Measurements from ENCODE around the gene PTDSS2. TPM values are rescaled to one million over a fixed set of nuclear protein-coding genes. Genes with fewer than 3 reads are reported as not detected.

The PTDSS2 gene
- polyA plus RNA-seq, 1 experiment = 15.8 TPM

DNA sequence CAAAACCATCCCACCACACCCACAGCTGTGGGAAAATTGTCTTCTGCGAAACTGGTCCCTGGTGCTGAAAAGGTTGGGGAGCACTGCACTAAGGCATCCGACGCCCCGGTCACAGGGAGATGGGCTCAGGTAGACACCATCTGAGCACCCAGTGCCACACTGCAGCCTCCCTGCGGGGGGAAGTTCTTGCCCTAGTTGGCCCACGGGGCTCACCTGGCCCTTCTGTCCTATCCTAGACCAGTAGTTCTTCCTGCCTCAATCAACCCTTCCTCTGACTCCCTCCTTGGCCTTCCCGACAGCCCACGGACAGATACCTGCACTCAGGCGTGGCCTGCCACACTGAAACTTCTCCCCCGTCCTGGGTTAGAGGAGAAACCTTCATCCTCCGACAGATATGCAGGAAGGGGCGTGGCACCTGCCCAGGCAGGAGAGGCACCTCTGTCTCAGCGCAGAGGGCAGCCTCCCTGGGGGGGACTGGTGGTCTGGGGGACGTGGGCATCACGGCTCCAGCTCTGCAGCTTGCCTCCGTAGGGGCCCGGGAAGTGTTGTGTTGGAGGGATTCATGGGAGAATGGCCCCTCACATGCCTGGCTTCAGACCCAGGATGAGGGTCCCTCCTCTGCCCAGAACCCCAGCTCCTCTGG, 12.7 kb upstream of the PTDSS2 start:
- CTCF ChIA-PET = no interaction called here
- H3K4me3 ChIP-seq (ENCODE audit: low read depth, low read length) = no peak overlapping the region
- H3K27me3 ChIP-seq (ENCODE audit: control insufficient read depth, insufficient read depth, low read length) = peaks cover 18% of the 10 kb centered on the region
- peaks cover 8% of the 10 kb centered on the region for H3K9me3 ChIP-seq (ENCODE audit: control insufficient read depth, insufficient read depth, low read length)
- no peak for DNase-seq (ENCODE audit: low read depth, low spot score)
- H3K27ac ChIP-seq (ENCODE audit: low read depth, low read length) = no peak overlapping the region
- TF ChIP-seq, protein P1, sequence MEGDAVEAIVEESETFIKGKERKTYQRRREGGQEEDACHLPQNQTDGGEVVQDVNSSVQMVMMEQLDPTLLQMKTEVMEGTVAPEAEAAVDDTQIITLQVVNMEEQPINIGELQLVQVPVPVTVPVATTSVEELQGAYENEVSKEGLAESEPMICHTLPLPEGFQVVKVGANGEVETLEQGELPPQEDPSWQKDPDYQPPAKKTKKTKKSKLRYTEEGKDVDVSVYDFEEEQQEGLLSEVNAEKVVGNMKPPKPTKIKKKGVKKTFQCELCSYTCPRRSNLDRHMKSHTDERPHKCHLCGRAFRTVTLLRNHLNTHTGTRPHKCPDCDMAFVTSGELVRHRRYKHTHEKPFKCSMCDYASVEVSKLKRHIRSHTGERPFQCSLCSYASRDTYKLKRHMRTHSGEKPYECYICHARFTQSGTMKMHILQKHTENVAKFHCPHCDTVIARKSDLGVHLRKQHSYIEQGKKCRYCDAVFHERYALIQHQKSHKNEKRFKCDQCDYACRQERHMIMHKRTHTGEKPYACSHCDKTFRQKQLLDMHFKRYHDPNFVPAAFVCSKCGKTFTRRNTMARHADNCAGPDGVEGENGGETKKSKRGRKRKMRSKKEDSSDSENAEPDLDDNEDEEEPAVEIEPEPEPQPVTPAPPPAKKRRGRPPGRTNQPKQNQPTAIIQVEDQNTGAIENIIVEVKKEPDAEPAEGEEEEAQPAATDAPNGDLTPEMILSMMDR (IDR thresholded peaks at IDR 0.05; ENCODE audit: low read depth, low read length) = no peak
- POLR2A ChIA-PET = no interaction called here

DNA sequence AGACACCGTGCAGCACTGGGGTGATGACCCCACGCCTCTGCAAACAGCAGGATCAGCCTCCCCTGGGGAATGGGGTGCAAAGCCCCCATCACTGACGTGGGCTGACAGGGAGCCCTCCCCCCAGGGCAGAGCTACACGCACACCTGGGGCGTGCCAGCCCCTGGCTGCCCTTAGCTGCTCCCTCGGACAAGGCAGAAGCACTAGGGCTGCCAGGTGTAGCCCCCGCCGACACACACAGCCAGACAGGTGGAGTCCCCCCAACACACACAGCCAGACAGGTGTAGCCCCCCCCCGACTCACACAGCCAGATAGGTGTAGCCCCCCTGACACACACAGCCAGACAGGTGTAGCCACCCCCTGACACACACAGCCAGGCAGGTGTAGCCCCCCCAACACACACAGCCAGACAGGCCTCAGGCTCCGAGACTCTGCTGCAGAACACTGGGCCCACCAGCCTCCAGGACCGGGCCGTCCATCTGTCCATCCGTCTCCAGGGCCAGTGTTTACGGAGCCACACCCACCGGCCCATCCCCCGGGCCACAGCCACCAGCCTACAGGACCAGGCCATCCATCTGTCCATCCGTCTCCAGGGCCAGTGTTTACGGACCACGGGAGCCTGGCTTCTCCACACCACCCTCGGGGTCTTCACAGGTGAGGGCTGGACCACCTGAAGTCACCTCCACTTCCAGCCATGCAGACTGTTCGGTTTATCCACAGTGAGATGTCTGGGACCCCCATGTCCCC, 11.8 kb upstream of the PTDSS2 start:
- CTCF ChIA-PET = interaction anchor here (2.4 kb wide), 1 partner anchor 10 kb away, joined by 10 read pairs; no protein-coding TSS in a partner anchor
- no peak for DNase-seq (ENCODE audit: low read depth, low spot score)

DNA sequence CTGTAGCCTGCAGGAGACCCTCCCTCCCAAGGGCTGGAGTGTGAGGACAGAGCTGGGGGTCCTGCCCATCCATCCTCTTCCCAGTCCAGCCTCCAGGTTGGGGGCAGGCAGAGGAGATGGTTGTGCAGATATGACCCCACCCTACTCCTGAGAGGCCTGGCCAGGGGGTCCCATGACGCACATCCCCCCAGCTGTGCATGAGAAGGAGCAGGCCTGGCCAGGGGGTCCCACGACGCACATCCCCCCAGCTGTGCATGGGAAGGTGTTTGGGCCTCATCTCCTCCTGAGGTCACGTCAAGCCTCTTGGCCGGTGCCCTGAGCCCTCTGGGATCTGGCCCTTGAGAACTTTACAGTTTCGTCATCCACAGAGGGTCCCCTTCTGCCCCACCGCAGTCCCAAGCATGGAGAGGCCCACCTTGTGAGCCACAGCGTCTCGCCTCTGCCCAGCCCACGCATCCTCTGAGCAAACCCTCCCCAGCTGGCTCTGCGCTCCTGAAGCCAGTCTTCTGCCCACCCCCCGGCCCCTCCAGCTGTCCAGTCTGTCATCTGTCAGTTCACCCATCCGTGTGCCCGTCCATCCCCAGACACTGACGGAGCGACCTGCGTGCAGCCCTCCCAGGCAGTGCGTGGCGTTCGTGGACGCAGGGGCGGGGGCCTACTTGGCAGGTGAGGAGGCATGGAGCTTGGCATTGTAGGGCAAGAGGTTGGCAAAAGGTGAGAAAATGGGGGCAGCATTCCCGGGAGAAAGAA, 10.6 kb upstream of the PTDSS2 start:
- Histone ChIP-seq H3K4me3 (ENCODE audit: low read depth, low read length) (no peak overlapping the region), H3K27me3 (ENCODE audit: control insufficient read depth, insufficient read depth, low read length) (peaks cover 23% of the 10 kb centered on the region), H3K27ac (ENCODE audit: low read depth, low read length) (no peak overlapping the region), H3K9me3 (ENCODE audit: control insufficient read depth, insufficient read depth, low read length) (peaks cover 8% of the 10 kb centered on the region)
- no peak for DNase-seq (ENCODE audit: low read depth, low spot score)
- TF ChIP-seq, protein P1 (IDR thresholded peaks at IDR 0.05; ENCODE audit: low read depth, low read length) = no peak
- ChIA-PET CTCF (interaction anchor here (1.1 to 2.4 kb wide), 2 partner anchors 9 to 69 kb away, joined by 3 to 10 read pairs; no protein-coding TSS in a partner anchor), POLR2A (interaction anchor here (1.0 to 1.3 kb wide), 2 partner anchors 9 to 232 kb away, joined by 3 to 4 read pairs; partner anchors contain the start of genes BET1L and RIC8A)

More for the DNA sequence above, 11.8 kb upstream of the PTDSS2 start:
- POLR2A ChIA-PET = no interaction called here
- Histone ChIP-seq H3K9me3 (ENCODE audit: control insufficient read depth, insufficient read depth, low read length) (peaks cover 8% of the 10 kb centered on the region), H3K27me3 (ENCODE audit: control insufficient read depth, insufficient read depth, low read length) (peaks cover 18% of the 10 kb centered on the region), H3K27ac (ENCODE audit: low read depth, low read length) (no peak overlapping the region), H3K4me3 (ENCODE audit: low read depth, low read length) (no peak overlapping the region)
- TF ChIP-seq, protein P1 (IDR thresholded peaks at IDR 0.05; ENCODE audit: low read depth, low read length) = no peak

DNA sequence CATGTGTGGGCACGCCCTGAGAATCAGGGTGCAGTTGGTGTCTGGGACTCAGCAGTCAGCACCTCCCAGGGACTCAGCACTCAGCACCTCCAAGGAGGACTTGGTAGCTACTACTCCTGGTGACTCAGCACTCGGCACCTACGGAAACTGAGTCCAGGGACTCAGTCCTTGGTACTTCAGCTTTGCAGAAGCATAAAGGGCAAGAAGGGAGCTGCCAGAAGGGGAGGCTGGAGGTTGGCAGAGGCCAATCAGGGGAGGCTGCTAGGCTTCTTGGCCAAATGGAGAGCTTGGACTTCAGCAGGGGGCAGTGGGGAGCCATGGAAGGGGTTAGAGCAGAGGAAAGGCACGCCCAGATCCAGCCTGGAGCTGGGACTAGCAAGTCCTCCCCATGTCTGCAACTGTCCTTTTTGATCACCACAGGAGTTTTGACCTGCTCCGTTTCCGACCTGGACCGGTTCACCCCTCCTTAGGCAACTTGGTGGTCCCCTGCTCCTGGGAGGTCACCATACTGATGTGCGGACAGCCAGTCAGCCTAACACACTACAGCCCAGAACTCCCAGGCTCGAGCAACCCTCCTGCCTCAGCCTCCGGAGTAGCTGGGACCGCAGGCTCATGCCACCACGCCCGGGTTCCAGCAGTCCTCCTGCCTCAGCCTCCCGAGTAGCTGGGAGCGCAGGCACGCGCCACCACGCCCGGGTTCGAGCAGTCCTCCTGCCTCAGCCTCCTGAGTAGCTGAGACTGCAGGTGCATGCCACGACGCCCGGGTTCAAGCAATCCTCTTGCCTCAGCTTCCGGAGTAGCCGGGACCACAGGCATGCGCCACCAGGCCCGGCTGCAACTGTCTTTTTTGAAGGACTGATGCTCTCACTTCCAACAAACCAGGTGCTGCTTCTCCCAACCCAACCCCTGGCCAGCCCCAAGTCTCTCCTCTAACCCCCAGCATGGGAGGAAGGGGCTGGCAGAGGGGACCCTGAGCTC, 9.7 kb upstream of the PTDSS2 start:
- no peak overlapping the region for H3K27ac ChIP-seq (ENCODE audit: low read depth, low read length)
- no peak for DNase-seq (ENCODE audit: low read depth, low spot score)
- POLR2A ChIA-PET = interaction anchor here (1.3 kb wide), 1 partner anchor 8 kb away, joined by 4 read pairs; no protein-coding TSS in a partner anchor
- H3K4me3 ChIP-seq (ENCODE audit: low read depth, low read length) = no peak overlapping the region
- TF ChIP-seq, protein P1 (IDR thresholded peaks at IDR 0.05; ENCODE audit: low read depth, low read length) = peak; percentile 23; the same call in 1 of the 2 replicates
- H3K27me3 ChIP-seq (ENCODE audit: control insufficient read depth, insufficient read depth, low read length) = peaks cover 23% of the 10 kb centered on the region
- peaks cover 8% of the 10 kb centered on the region for H3K9me3 ChIP-seq (ENCODE audit: control insufficient read depth, insufficient read depth, low read length)
- CTCF ChIA-PET = interaction anchor here (1.1 to 2.4 kb wide), 2 partner anchors 8 to 68 kb away, joined by 3 to 10 read pairs; no protein-coding TSS in a partner anchor
